ENCODE measurements around the gene UBE4B.

Gene UBE4B

DNA sequence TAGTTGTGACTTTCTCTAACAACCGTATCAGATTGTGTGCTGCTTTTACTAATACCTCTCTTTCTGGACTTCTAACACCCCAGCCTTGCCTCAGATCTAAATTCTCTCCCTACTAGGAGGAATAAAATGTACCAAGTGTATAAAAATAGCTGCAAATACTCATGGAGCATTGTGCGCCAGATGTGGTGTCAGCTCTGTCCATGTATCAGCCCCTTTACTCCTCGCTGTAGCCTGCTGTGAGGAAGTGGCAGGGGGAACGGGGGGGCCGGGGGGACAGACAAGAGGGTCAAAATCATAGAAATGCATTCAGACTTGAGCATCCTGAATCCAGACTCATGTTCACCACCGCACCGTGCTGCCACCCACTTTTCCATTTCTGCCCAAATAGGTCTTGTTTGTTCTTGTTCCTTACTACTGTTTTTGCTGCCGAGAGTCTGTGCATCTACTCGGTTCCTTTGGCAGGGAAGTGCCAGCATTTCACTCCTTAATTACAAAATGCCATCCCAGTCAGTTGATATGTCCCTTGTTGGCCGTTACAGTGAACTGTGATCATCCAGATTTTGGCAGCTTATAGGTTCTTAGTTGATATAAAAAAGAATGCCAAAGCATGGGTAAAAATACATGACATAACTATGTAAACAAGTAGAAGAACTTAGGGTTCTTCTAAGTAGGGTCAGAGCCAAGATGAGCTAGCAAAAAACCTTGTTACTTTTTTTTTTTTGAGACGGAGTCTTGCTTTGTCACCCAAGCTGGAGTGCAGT lies 76.4 kb downstream of the UBE4B start:
- TF ChIP-seq ARNT (IDR thresholded peaks at IDR 0.05) (no peak), HDGF (IDR thresholded peaks at IDR 0.05; ENCODE audit: borderline replicate concordance) (no peak), FOXK2 (IDR thresholded peaks at IDR 0.05) (no peak), ELF4 (IDR thresholded peaks at IDR 0.05) (no peak), SUZ12 (IDR thresholded peaks at IDR 0.05) (no peak), NFRKB (IDR thresholded peaks at IDR 0.05) (no peak), TARDBP (IDR thresholded peaks at IDR 0.05) (no peak), LEF1 (IDR thresholded peaks at IDR 0.05; ENCODE audit: borderline replicate concordance) (no peak), ZNF384 (IDR thresholded peaks at IDR 0.05) (no peak), FOXM1 (IDR thresholded peaks at IDR 0.05; ENCODE audit: borderline replicate concordance) (no peak)
- TF ChIP-seq, protein P1, sequence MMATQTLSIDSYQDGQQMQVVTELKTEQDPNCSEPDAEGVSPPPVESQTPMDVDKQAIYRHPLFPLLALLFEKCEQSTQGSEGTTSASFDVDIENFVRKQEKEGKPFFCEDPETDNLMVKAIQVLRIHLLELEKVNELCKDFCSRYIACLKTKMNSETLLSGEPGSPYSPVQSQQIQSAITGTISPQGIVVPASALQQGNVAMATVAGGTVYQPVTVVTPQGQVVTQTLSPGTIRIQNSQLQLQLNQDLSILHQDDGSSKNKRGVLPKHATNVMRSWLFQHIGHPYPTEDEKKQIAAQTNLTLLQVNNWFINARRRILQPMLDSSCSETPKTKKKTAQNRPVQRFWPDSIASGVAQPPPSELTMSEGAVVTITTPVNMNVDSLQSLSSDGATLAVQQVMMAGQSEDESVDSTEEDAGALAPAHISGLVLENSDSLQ (IDR thresholded peaks at IDR 0.05) = no peak
- ChIA-PET CTCF (no interaction called here), POLR2A (no interaction called here)
- DNase-seq (ENCODE audit: extremely low spot score) = no peak

- DNase-seq (ENCODE audit: extremely low spot score) = no peak
- TF ChIP-seq FOXA1 (IDR thresholded peaks at IDR 0.05) = no peak
- TF ChIP-seq ELF4 (IDR thresholded peaks at IDR 0.05) = no peak
- no peak for TF ChIP-seq FOXK2 (IDR thresholded peaks at IDR 0.05)
- no peak for TF ChIP-seq SP1 (IDR thresholded peaks at IDR 0.05)
- TF ChIP-seq FOXM1 (IDR thresholded peaks at IDR 0.05; ENCODE audit: borderline replicate concordance) = no peak
- TF ChIP-seq ZNF384 (IDR thresholded peaks at IDR 0.05) = no peak
- TF ChIP-seq HDGF (IDR thresholded peaks at IDR 0.05; ENCODE audit: borderline replicate concordance) = no peak
- TF ChIP-seq NFRKB (IDR thresholded peaks at IDR 0.05) = no peak
- TF ChIP-seq TARDBP (IDR thresholded peaks at IDR 0.05) = no peak
- TF ChIP-seq, protein P1 (IDR thresholded peaks at IDR 0.05) = no peak
- ChIA-PET POLR2A (no interaction called here), CTCF (no interaction called here)
These were observed 80.7 kb downstream of the UBE4B start for GRCh38 chr1:10113501-10113900.

GRCh38 chr1:10114746-10115145 lies 82.0 kb downstream of the UBE4B start:
- no peak for DNase-seq (ENCODE audit: extremely low spot score)
- ChIA-PET POLR2A (no interaction called here), CTCF (no interaction called here)
- TF ChIP-seq FOXK2 (IDR thresholded peaks at IDR 0.05) (no peak), NFRKB (IDR thresholded peaks at IDR 0.05) (no peak), HDGF (IDR thresholded peaks at IDR 0.05; ENCODE audit: borderline replicate concordance) (no peak), SP1 (IDR thresholded peaks at IDR 0.05) (no peak), ZNF384 (IDR thresholded peaks at IDR 0.05) (no peak), L3MBTL2 (conservative IDR thresholded peaks at IDR 0.05) (no peak), TARDBP (IDR thresholded peaks at IDR 0.05) (no peak), ARNT (IDR thresholded peaks at IDR 0.05) (no peak), SUZ12 (IDR thresholded peaks at IDR 0.05) (no peak), LEF1 (IDR thresholded peaks at IDR 0.05; ENCODE audit: borderline replicate concordance) (no peak)
- TF ChIP-seq, protein P1 (IDR thresholded peaks at IDR 0.05) = no peak

- no peak for DNase-seq (ENCODE audit: extremely low spot score)
- ChIA-PET CTCF (no interaction called here), POLR2A (no interaction called here)
- TF ChIP-seq LEF1 (IDR thresholded peaks at IDR 0.05; ENCODE audit: borderline replicate concordance) (no peak), CTBP1 (IDR thresholded peaks at IDR 0.05; ENCODE audit: borderline replicate concordance) (no peak), FOXM1 (IDR thresholded peaks at IDR 0.05; ENCODE audit: borderline replicate concordance) (no peak), ZNF384 (IDR thresholded peaks at IDR 0.05) (no peak), SP1 (IDR thresholded peaks at IDR 0.05) (no peak), ELF4 (IDR thresholded peaks at IDR 0.05) (no peak), BHLHE40 (IDR thresholded peaks at IDR 0.05; ENCODE audit: borderline replicate concordance) (no peak), HDGF (IDR thresholded peaks at IDR 0.05; ENCODE audit: borderline replicate concordance) (no peak), NFRKB (IDR thresholded peaks at IDR 0.05) (no peak), ARNT (IDR thresholded peaks at IDR 0.05) (no peak), L3MBTL2 (conservative IDR thresholded peaks at IDR 0.05) (no peak)
These were observed 84.4 kb downstream of the UBE4B start for GRCh38 chr1:10117132-10117531.

GRCh38 chr1:10117865-10118264 lies 85.1 kb downstream of the UBE4B start:
- TF ChIP-seq SP1 (IDR thresholded peaks at IDR 0.05) = no peak
- no peak for TF ChIP-seq TARDBP (IDR thresholded peaks at IDR 0.05)
- no peak for DNase-seq (ENCODE audit: extremely low spot score)
- POLR2A ChIA-PET = interaction anchor here (0.6 kb wide), 1 partner anchor 12 kb away, joined by 3 read pairs; no protein-coding TSS in a partner anchor
- CTCF ChIA-PET = no interaction called here

- CTCF ChIA-PET = no interaction called here
- no peak for DNase-seq (ENCODE audit: extremely low spot score)
- POLR2A ChIA-PET = no interaction called here
- TF ChIP-seq SP1 (IDR thresholded peaks at IDR 0.05) = no peak
- TF ChIP-seq, protein P1 (IDR thresholded peaks at IDR 0.05) = no peak
- no peak for TF ChIP-seq FOXM1 (IDR thresholded peaks at IDR 0.05; ENCODE audit: borderline replicate concordance)
- no peak for TF ChIP-seq BHLHE40 (IDR thresholded peaks at IDR 0.05; ENCODE audit: borderline replicate concordance)
- TF ChIP-seq NFRKB (IDR thresholded peaks at IDR 0.05) = no peak
- no peak for TF ChIP-seq HDGF (IDR thresholded peaks at IDR 0.05; ENCODE audit: borderline replicate concordance)
- no peak for TF ChIP-seq ARNT (IDR thresholded peaks at IDR 0.05)
- TF ChIP-seq LEF1 (IDR thresholded peaks at IDR 0.05; ENCODE audit: borderline replicate concordance) = no peak
- no peak for TF ChIP-seq SUZ12 (IDR thresholded peaks at IDR 0.05)
These were observed 88.9 kb downstream of the UBE4B start for GRCh38 chr1:10121688-10122087.

Measured in HEK293T (cell line).